Body of pancreas (tissue), 4 donors: Measurements from ENCODE around the gene ZNF592. TPM values are rescaled to one million over a fixed set of nuclear protein-coding genes. Genes with fewer than 3 reads are reported as not detected.

Source experiments
- ATAC-seq: fragments of 150-250 bp; one replicate; pipeline ENCODE4 v1.9.1; 2016
- DNase-seq, 4 donors: peaks; one replicate each; pipeline ENCODE4 v3.0.0-alpha.2; 2019
- H3K27ac ChIP-seq, 4 donors: fragments of 200-600 bp; sonication (generic); 1 replicate in 3 of 4; 2 replicates in 1 of 4; pipeline versions ENCODE4 v1.5.1 to v1.6.1; 2016 to 2019; ENCODE audit warnings: mild to moderate bottlenecking in 1 of 4, mixed read lengths in 1 of 4, moderate library complexity in 1 of 4
- H3K27me3 ChIP-seq, 2 donors: fragments of 200-600 bp; sonication (generic); one replicate each; pipeline ENCODE4 v1.6.0; 2016; ENCODE audit warnings: mild to moderate bottlenecking in 1 of 2
- H3K36me3 ChIP-seq, 2 donors: fragments of 200-600 bp; sonication (generic); replicated peaks in 1 of 2; 2 replicates each; pipeline ENCODE4 v1.5.1; 2016; ENCODE audit warnings: low read depth in 2 of 2; ENCODE audit not compliant: insufficient read depth in 1 of 2
- H3K4me1 ChIP-seq: fragments of 200-600 bp; sonication (generic); one replicate; pipeline ENCODE4 v1.6.0; 2016
- H3K4me3 ChIP-seq, 2 donors: fragments of 200-600 bp; sonication (generic); 1 replicate in 1 of 2; 2 replicates in 1 of 2; pipeline ENCODE4 v1.5.1; 2016 to 2019
- H3K9me3 ChIP-seq, 3 donors: fragments of 200-600 bp; sonication (generic); 1 replicate in 2 of 3; 2 replicates in 1 of 3; pipeline ENCODE4 v1.5.1; 2016
- CTCF ChIP-seq, 7 experiments: fragments of 450-650 bp in 4 of 7; fragments of 200-600 bp in 3 of 7; sonication (generic) in 3 of 7; IDR thresholded peaks; one replicate each; pipeline ENCODE4 v1.5.1; 2016 to 2019; ENCODE audit warnings: antibody characterized with exemption in 7 of 7
- POLR2A ChIP-seq, 3 donors: fragments of 450-650 bp; IDR thresholded peaks; one replicate each; pipeline ENCODE4 v1.6.1; 2016; ENCODE audit warnings: antibody characterized with exemption in 3 of 3, mild to moderate bottlenecking in 2 of 3
- WGBS, 2 donors: methylation state at CpG; one replicate each; pipeline ENCODE4 v1.1.5; 2017; 5-methylcytosine and 5-hydroxymethylcytosine counted together
- intact Hi-C: fragments of 100-400 bp; cut with DNase I; formaldehyde crosslinking; loops from one replicate; pipeline ENCODE4 v1.15.1; 2023
- total RNA-seq, 2 donors: library from RNA; depleted of rRNA; stranded (reverse); fragments of >200 nt; gene quantifications; one replicate each; pipeline ENCODE4 v1.1.0, GENCODE V29; 2016

The ZNF592 gene
- total RNA-seq, 2 donors from 2014 or later: 14.3 to 20.8 TPM

- WGBS, 2 donors: 86 to 90% methylated on average over 4 to 5 of the region's 5 CpGs
- ATAC-seq: no peak
- Histone ChIP-seq H3K27ac (no peak overlapping the region), H3K4me1 (peaks cover 23% of the 10 kb centered on the region), H3K9me3 (no peaks in the 10 kb centered on the region), H3K36me3 (no peaks in the 10 kb centered on the region), H3K4me3 (no peak overlapping the region), H3K27me3 (no peaks in the 10 kb centered on the region)
- intact Hi-C loops: no loop called here
- no peak for DNase-seq
- TF ChIP-seq POLR2A (IDR thresholded peaks at IDR 0.05): no peak
- no peak for TF ChIP-seq CTCF (IDR thresholded peaks at IDR 0.05)
Measured at GRCh38 chr15:84834969-84835368, 86.6 kb downstream of the ZNF592 start.

GRCh38 chr15:84835661-84836337 is 87.4 kb downstream of the ZNF592 start:
- intact Hi-C loops: no loop called here
- Histone ChIP-seq H3K4me1 (peaks cover 32% of the 10 kb centered on the region), H3K9me3 (no peaks in the 10 kb centered on the region), H3K27me3 (no peaks in the 10 kb centered on the region), H3K36me3 (no peaks in the 10 kb centered on the region), H3K27ac (no peak overlapping the region), H3K4me3 (no peak overlapping the region)
- whole genome bisulfite sequencing, 2 donors: 74 to 77% methylated on average over 5 of the region's 5 CpGs
- no peak for ATAC-seq
- DNase-seq: no peak
- TF ChIP-seq CTCF (IDR thresholded peaks at IDR 0.05) (no peak), POLR2A (IDR thresholded peaks at IDR 0.05) (no peak)

- 91 to 96% methylated on average over 1 of the region's 1 CpG for WGBS, 2 donors
- Histone ChIP-seq H3K27ac (no peak overlapping the region), H3K36me3 (no peaks in the 10 kb centered on the region), H3K9me3 (no peaks in the 10 kb centered on the region), H3K4me1 (peaks cover 36% of the 10 kb centered on the region), H3K27me3 (no peaks in the 10 kb centered on the region), H3K4me3 (no peak overlapping the region)
- ATAC-seq (no peak), DNase-seq (no peak)
- intact Hi-C loops: no loop called here
- TF ChIP-seq CTCF (IDR thresholded peaks at IDR 0.05): no peak
- no peak for TF ChIP-seq POLR2A (IDR thresholded peaks at IDR 0.05)
Measured at GRCh38 chr15:84836844-84837243, 88.5 kb downstream of the ZNF592 start.

GRCh38 chr15:84839714-84840113 is 91.3 kb downstream of the ZNF592 start:
- no peaks in the 10 kb centered on the region for H3K27me3 ChIP-seq
- 97% methylated on average over 23 of the region's 23 CpGs for WGBS, 2 donors
- TF ChIP-seq POLR2A (IDR thresholded peaks at IDR 0.05) (no peak), CTCF (IDR thresholded peaks at IDR 0.05) (no peak)
- H3K4me3 ChIP-seq: no peak overlapping the region
- peak overlapping the region; percentile 93 to 97 (median 96) for H3K27ac ChIP-seq
- H3K9me3 ChIP-seq: no peaks in the 10 kb centered on the region
- no peak for ATAC-seq
- peaks cover 56% of the 10 kb centered on the region for H3K4me1 ChIP-seq
- intact Hi-C loops: no loop called here
- DNase-seq: no peak
- H3K36me3 ChIP-seq: no peaks in the 10 kb centered on the region

GRCh38 chr15:84840255-84840654 is 91.9 kb downstream of the ZNF592 start:
- 82 to 83% methylated on average over 6 to 10 of the region's 10 CpGs for WGBS, 2 donors
- intact Hi-C loops: no loop called here
- ATAC-seq (peak; percentile 41), DNase-seq (peak; percentile 61 to 83 (median 76))
- Histone ChIP-seq H3K9me3 (no peaks in the 10 kb centered on the region), H3K36me3 (no peaks in the 10 kb centered on the region), H3K27ac (peak overlapping the region; percentile 93 to 97 (median 96)), H3K27me3 (no peaks in the 10 kb centered on the region), H3K4me3 (no peak overlapping the region), H3K4me1 (peaks cover 62% of the 10 kb centered on the region)
- TF ChIP-seq POLR2A (IDR thresholded peaks at IDR 0.05) (no peak), CTCF (IDR thresholded peaks at IDR 0.05) (no peak)
